AG09309 (cell line): ENCODE results near the gene PDE6A.

Experiments
- DNase-seq: peaks from one replicate; pipeline ENCODE4 v3.0.0-alpha.2; 2010; ENCODE audit warnings: low read depth
- H3K4me3 ChIP-seq: 2 replicates; pipeline ENCODE4 v1.5.1; 2011; ENCODE audit warnings: mild to moderate bottlenecking, low read depth, low read length, moderate library complexity; ENCODE audit not compliant: control insufficient read depth
- CTCF ChIP-seq: IDR thresholded peaks from 2 replicates; pipeline ENCODE4 v1.5.1; 2011; ENCODE audit warnings: mild to moderate bottlenecking, low read depth, low read length, inconsistent platforms; ENCODE audit not compliant: insufficient read depth, control insufficient read depth; ENCODE audit errors: missing control alignments

The PDE6A gene

GRCh38 chr5:149930749-149931574 is 13.6 kb downstream of the PDE6A start:
- TF ChIP-seq CTCF, result no peak
- DNase-seq, result no peak
- H3K4me3 ChIP-seq, result no peak overlapping the region

- TF ChIP-seq CTCF, result no peak
- no peak overlapping the region for H3K4me3 ChIP-seq
Measured at GRCh38 chr5:149930043-149930748, 14.4 kb downstream of the PDE6A start.

GRCh38 chr5:149924486-149924885 is 20.1 kb downstream of the PDE6A start:
- H3K4me3 ChIP-seq, result no peak overlapping the region
- no peak for DNase-seq
- no peak for TF ChIP-seq CTCF

More at GRCh38 chr5:149930043-149930748, 14.4 kb downstream of the PDE6A start:
- DNase-seq, result no peak

GRCh38 chr5:149922950-149923349 is 21.6 kb downstream of the PDE6A start:
- no peak overlapping the region for H3K4me3 ChIP-seq
- DNase-seq, result no peak
- no peak for TF ChIP-seq CTCF

GRCh38 chr5:149921597-149921996 is 23.0 kb downstream of the PDE6A start:
- DNase-seq, result no peak
- TF ChIP-seq CTCF, result no peak
- H3K4me3 ChIP-seq, result no peak overlapping the region

- H3K4me3 ChIP-seq, result no peak overlapping the region
- TF ChIP-seq CTCF, result no peak
- no peak for DNase-seq
Measured at GRCh38 chr5:149917073-149917676, 27.4 kb downstream of the PDE6A start.
